DOHH2 (cell line): ENCODE results near the gene SSTR5.

Experiments used
- H3F3A ChIP-seq: fragments of 200-600 bp; sonication (generic), shearing (Covaris generic); 2 replicates; pipeline ENCODE4 v1.6.0; 2016; ENCODE audit warnings: antibody characterized with exemption, mild to moderate bottlenecking; ENCODE audit not compliant: control insufficient read depth, insufficient read depth
- H3K27ac ChIP-seq: fragments of 200-600 bp; sonication (generic); 2 replicates; pipeline ENCODE4 v1.5.1; 2014; ENCODE audit warnings: low read depth, mild to moderate bottlenecking, low read length, moderate library complexity
- H3K27me3 ChIP-seq: fragments of 200-600 bp; sonication (generic); 2 replicates; pipeline ENCODE4 v1.6.1; 2014; ENCODE audit warnings: mild to moderate bottlenecking, low read length, mixed read lengths; ENCODE audit not compliant: control insufficient read depth
- H3K36me3 ChIP-seq: fragments of 200-600 bp; sonication (generic); 2 replicates; pipeline ENCODE4 v1.6.1; 2014; ENCODE audit warnings: mild to moderate bottlenecking, low read length, moderate library complexity, mixed read lengths; ENCODE audit not compliant: control insufficient read depth
- H3K4me1 ChIP-seq: fragments of 200-600 bp; sonication (generic); 2 replicates; pipeline ENCODE4 v1.6.1; 2014; ENCODE audit warnings: mild to moderate bottlenecking, low read length, mixed read lengths; ENCODE audit not compliant: control insufficient read depth
- H3K4me2 ChIP-seq: fragments of 200-600 bp; sonication (generic); 2 replicates; pipeline ENCODE4 v1.6.0; 2014; ENCODE audit warnings: mild to moderate bottlenecking, low read length, moderate library complexity
- H3K4me3 ChIP-seq: fragments of 200-600 bp; sonication (generic); 2 replicates; pipeline ENCODE4 v1.5.1; 2014; ENCODE audit warnings: mild to moderate bottlenecking, low read length, mixed read lengths
- H3K79me2 ChIP-seq: fragments of 200-600 bp; sonication (generic); 2 replicates; pipeline ENCODE4 v1.6.1; 2014; ENCODE audit warnings: mild to moderate bottlenecking, low read length, mixed read lengths; ENCODE audit not compliant: control insufficient read depth
- H3K9me2 ChIP-seq: fragments of 200-600 bp; sonication (generic); replicated peaks from 2 replicates; pipeline ENCODE4 v1.6.1; 2014; ENCODE audit warnings: mild to moderate bottlenecking, low read length, mixed read lengths; ENCODE audit not compliant: control insufficient read depth
- H3K9me3 ChIP-seq: fragments of 200-600 bp; sonication (generic); 2 replicates; pipeline ENCODE4 v1.6.1; 2014; ENCODE audit warnings: antibody characterized with exemption, low read length, mixed read lengths; ENCODE audit not compliant: control insufficient read depth, insufficient read depth
- H4K20me1 ChIP-seq: fragments of 200-600 bp; sonication (generic); 2 replicates; pipeline ENCODE4 v1.6.0; 2014; ENCODE audit warnings: low read depth, mild to moderate bottlenecking, antibody characterized with exemption, low read length, moderate library complexity; ENCODE audit not compliant: control insufficient read depth, insufficient read depth
- CTCF ChIP-seq: fragments of 200-600 bp; sonication (generic); IDR thresholded peaks from one replicate; pipeline ENCODE4 v1.5.1; 2014; ENCODE audit warnings: antibody characterized with exemption, mild to moderate bottlenecking, low read depth, low read length; ENCODE audit not compliant: poor library complexity, severe bottlenecking
- EZH2phosphoT487 ChIP-seq: fragments of 200-600 bp; sonication (generic); IDR thresholded peaks from 2 replicates; pipeline ENCODE4 v1.6.1; 2017; ENCODE audit warnings: borderline replicate concordance, mild to moderate bottlenecking, antibody characterized with exemption, low read length, moderate library complexity, mixed read lengths

SSTR5 gene

DNA sequence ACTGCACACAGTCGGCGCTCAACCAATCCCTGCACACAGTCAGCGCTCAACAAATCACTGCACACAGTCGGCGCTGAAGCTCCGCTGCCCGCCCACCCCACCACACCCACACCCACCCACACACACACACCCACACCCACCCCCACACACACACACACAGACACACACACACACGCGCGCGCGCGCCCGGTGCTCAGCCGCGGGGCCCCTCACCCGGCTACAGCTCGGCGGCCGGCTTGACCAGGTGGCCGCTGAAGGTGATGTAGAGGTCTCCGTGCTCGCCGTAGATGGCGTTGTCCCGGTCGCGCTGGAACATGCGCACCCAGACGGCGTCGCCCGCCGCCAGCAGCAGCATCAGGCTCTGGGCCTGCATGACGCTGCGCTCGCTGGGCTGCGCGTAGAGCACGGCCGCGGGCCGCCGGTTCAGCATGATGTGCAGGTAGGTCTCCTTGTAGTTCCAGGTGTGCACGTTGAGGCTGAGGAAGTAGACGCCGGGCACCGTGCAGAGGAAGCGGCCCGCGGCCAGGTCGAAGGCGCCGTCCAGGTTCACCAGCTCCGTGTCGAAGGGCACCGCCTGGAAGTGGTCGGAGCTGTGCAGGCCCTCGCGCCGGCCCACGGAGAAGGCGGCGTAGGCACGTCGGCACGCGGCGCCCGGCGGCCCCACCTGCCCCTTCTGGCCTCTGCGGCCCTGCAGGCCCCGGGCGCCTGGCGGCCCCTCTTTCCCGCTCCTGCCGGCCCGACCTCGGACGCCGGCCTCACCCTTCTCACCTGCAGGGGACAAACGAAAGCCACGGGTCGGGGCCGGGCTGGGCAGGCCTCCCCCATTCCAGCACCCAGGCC lies 21.0 kb downstream of the SSTR5 start:
- no peaks in the 10 kb centered on the region for H3K27me3 ChIP-seq
- H3K9me3 ChIP-seq = peaks cover 4% of the 10 kb centered on the region; the same call in 1 of the 2 replicates
- H3K4me1 ChIP-seq = no peaks in the 10 kb centered on the region
- H3K9me2 ChIP-seq = no peaks in the 10 kb centered on the region
- H3K4me2 ChIP-seq = no peak overlapping the region
- no peak overlapping the region for H3K27ac ChIP-seq
- no peaks in the 10 kb centered on the region for H3F3A ChIP-seq
- no peaks in the 10 kb centered on the region for H3K36me3 ChIP-seq
- H3K79me2 ChIP-seq = no peaks in the 10 kb centered on the region
- no peak for TF ChIP-seq EZH2phosphoT487
- no peak for TF ChIP-seq CTCF
- no peaks in the 10 kb centered on the region for H4K20me1 ChIP-seq
- H3K4me3 ChIP-seq = no peak overlapping the region

DNA sequence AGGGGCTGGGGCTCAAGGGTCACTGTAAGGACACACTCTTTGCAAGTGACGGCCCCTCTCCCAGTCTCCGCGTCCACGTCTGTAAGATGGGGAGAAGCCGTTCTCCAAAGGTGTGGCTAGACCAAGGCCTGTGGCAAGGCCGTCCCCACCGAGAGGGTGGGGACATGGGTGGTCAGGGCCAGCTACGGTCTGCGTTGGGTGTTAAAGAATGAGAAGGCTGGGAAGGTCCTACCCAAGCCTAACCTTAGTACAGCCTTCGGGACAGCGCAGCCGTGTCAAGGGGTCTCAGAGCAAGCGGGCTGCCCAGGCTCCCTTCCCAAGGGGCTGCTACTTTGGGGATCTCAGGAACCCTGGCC lies 21.6 kb downstream of the SSTR5 start:
- no peaks in the 10 kb centered on the region for H3F3A ChIP-seq
- no peaks in the 10 kb centered on the region for H3K27me3 ChIP-seq
- no peak for TF ChIP-seq EZH2phosphoT487
- no peak for TF ChIP-seq CTCF
- no peaks in the 10 kb centered on the region for H4K20me1 ChIP-seq
- H3K4me2 ChIP-seq = no peak overlapping the region
- peaks cover 4% of the 10 kb centered on the region; the same call in 1 of the 2 replicates for H3K9me3 ChIP-seq
- no peaks in the 10 kb centered on the region for H3K79me2 ChIP-seq
- H3K27ac ChIP-seq = no peak overlapping the region
- no peaks in the 10 kb centered on the region for H3K9me2 ChIP-seq
- no peak overlapping the region for H3K4me3 ChIP-seq
- no peaks in the 10 kb centered on the region for H3K36me3 ChIP-seq
- H3K4me1 ChIP-seq = no peaks in the 10 kb centered on the region

GRCh38 chr16:1094601-1095449 lies 22.3 kb downstream of the SSTR5 start:
- Histone ChIP-seq H3K27ac (no peak overlapping the region), H3K79me2 (no peaks in the 10 kb centered on the region), H3K4me1 (no peaks in the 10 kb centered on the region), H3F3A (no peaks in the 10 kb centered on the region), H3K9me2 (no peaks in the 10 kb centered on the region), H4K20me1 (no peaks in the 10 kb centered on the region), H3K4me3 (no peak overlapping the region), H3K36me3 (no peaks in the 10 kb centered on the region), H3K27me3 (no peaks in the 10 kb centered on the region), H3K4me2 (no peak overlapping the region), H3K9me3 (peaks cover 4% of the 10 kb centered on the region; the same call in 1 of the 2 replicates)
- TF ChIP-seq CTCF (no peak), EZH2phosphoT487 (no peak)
